LNCaP clone FGC (cell line): ENCODE data around the gene TMCC3.
"Not testable (repeated sequence)": the region's sequence is repeated elsewhere in the genome, so short reads cannot be mapped to it uniquely, and the experiment has no call there.

Source experiments
- DNase-seq: peaks from one replicate; pipeline ENCODE4 v3.0.0-alpha.2; 2011; ENCODE audit warnings: low read depth
- H3K4me3 ChIP-seq: 2 replicates; pipeline ENCODE4 v1.5.1; 2011; ENCODE audit warnings: mild to moderate bottlenecking, low read depth, low read length, control low read depth
- TF ChIP-seq, protein P1 (sequence below): IDR thresholded peaks from 2 replicates; pipeline ENCODE4 v1.5.1; 2012; ENCODE audit warnings: mild to moderate bottlenecking; ENCODE audit not compliant: control insufficient read depth, insufficient read depth; ENCODE audit errors: extremely low read depth

TMCC3 gene

DNA sequence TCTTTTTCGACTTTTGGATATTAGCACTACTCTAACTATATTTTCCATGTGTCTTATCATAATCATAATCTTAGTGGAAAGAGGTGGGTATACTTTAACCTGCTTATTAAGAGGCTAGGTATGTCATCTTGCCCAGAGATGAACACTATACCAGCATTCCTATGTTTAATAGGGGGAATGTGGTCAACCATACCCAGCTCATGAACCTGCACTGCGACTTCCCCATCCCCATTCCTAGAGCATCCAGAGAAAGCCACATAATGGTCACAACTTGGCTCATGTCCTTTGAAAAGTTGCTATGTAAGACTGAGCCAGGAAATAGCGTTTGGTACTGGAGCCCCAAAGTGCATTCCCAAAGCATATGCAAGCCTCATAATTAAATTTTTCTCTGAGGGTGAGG lies 55.2 kb downstream of the TMCC3 start:
- TF ChIP-seq, protein P1, sequence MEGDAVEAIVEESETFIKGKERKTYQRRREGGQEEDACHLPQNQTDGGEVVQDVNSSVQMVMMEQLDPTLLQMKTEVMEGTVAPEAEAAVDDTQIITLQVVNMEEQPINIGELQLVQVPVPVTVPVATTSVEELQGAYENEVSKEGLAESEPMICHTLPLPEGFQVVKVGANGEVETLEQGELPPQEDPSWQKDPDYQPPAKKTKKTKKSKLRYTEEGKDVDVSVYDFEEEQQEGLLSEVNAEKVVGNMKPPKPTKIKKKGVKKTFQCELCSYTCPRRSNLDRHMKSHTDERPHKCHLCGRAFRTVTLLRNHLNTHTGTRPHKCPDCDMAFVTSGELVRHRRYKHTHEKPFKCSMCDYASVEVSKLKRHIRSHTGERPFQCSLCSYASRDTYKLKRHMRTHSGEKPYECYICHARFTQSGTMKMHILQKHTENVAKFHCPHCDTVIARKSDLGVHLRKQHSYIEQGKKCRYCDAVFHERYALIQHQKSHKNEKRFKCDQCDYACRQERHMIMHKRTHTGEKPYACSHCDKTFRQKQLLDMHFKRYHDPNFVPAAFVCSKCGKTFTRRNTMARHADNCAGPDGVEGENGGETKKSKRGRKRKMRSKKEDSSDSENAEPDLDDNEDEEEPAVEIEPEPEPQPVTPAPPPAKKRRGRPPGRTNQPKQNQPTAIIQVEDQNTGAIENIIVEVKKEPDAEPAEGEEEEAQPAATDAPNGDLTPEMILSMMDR, result no peak
- no peak overlapping the region for H3K4me3 ChIP-seq

DNA sequence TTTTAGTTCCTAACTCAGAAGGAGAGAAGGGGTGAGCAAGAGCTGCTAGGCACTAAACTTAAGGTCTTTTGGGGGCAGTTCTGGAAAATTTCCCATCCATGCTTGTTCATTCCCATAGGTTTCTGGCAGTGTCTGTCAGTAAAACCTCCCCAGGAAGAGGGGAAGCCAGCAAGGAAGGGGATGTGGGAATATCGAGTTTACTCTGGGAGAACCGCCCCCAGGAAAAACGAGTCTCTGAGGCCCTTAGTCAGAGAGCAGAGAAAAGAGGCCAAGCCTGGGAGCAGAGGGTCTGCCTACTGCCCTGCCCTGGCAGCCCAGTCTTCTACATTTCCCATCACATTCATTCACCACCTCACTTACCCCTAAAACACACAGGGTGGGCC lies 55.9 kb downstream of the TMCC3 start:
- DNase-seq, result no peak
- no peak overlapping the region for H3K4me3 ChIP-seq
- TF ChIP-seq, protein P1, result no peak

More for the DNA sequence above, 55.2 kb downstream of the TMCC3 start:
- no peak for DNase-seq

DNA sequence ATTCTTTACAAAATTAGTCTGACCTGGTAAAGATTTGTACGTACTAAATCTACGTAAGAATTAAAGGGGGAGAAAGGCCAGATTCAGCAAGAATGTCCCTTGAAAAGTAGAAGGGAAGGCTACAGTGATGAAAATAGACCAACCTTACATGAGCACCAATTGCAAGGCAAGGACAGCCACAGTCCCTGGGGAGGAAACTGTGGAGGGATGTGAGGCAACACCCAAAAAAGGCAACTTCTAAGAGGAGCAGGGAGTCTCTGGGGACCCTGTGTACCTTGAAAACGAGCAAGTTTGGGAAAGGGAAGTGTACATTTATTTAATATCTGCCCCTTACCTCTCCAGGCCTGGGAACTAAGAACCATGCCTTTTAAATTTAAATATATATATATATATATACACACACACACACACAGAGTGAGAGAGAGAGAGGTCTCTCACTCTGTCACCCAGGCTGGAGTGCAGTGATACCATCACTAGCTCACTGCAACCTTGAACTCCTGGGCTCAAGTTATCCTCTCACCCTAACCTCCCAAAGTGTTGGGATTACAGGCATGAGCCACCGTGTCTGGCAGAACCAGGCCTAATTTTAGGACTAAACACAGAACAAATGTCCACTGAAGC lies 56.4 kb downstream of the TMCC3 start:
- no peak for DNase-seq
- TF ChIP-seq, protein P1, result no peak
- no peak overlapping the region for H3K4me3 ChIP-seq

DNA sequence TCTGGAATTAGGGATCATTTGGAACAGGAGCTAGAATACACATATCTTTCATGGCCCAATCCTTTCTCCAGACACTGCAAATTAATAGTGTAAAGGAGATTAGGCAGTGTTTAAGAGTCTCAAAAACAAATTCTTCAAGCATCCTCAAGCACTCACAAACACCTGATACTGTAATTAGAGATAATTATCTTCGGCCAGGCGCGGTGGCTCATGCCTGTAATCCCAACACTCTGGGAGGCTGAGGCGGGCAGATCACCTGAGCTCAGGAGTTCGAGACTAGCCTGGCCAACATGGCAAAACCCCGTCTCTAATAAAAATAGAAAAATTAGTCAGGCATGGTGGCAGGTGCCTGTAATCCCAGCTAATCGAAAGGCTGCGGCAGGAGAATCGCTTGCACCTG lies 57.6 kb downstream of the TMCC3 start:
- DNase-seq, result not testable (repeated sequence)

DNA sequence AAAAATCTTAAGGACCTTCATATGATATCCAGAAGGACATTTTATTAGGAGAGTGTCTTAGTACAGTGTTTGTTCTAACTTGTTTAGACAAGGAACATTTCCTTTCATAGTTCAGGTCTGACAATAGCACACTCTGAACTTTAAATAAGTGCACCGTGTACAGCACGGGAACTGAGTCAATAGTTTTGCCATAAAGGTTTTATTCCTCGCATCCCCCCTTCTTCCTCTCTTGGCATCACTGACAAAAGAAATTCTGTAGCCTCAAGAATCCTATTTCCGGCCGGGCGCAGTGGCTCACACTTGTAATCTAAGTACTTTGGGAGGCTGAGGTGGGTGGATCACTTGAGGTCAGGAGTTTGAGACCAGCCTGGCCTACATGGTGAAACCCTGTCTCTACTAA lies 58.3 kb downstream of the TMCC3 start:
- DNase-seq, result peak; percentile 91
- TF ChIP-seq, protein P1, result no peak
- no peak overlapping the region for H3K4me3 ChIP-seq

More for the DNA sequence above, 57.6 kb downstream of the TMCC3 start:
- H3K4me3 ChIP-seq, result not testable (repeated sequence)

DNA sequence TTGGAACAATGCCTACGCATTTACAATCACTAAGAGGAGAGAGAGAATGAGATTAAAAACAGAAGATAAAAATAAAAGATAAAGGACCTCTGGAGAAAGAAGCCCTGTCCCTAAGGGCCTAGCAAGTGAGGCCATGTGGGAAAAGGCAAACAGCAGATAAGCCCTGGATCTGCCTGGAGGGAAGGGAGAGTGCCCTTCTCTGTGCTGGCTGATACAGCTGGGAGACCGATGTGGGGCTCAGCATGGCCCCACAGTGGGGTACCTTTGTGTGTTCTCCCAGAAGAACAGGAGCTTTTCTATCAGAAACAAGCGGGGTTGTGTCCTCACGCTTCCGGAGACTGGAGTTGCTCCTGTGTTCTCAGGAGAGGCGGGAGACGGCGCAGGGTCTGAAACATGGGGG lies 59.9 kb downstream of the TMCC3 start:
- H3K4me3 ChIP-seq, result no peak overlapping the region
- DNase-seq, result no peak
- TF ChIP-seq, protein P1, result no peak

DNA sequence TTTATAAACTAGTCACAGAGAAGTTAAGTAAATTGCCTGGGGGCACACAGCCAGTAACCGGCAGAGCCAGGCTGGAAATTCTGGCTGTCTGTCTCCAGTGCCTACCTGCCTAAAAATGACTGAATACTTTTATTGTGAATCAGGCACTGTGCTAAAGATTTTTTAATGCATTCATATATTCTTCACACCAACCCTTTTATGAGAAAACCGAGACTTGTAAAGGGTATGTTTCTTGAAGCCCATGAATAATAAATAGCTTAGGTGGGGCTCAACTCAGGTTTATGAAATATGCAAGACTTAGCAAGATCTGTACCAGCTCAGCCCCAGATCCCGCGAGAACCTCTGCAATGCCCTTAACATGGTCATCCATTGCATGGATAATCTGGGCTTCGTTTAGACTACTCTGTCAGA lies 60.8 kb downstream of the TMCC3 start:
- H3K4me3 ChIP-seq, result no peak overlapping the region
- TF ChIP-seq, protein P1, result no peak
- no peak for DNase-seq
